Activated T-cell treated with anti-CD3 and anti-CD28 coated beads, Interleukin-2, amount 50 U/mL, for 72 hours (primary cell): ENCODE results near the gene SDK2. TPM values are rescaled to one million over a fixed set of nuclear protein-coding genes. Genes with fewer than 3 reads are reported as not detected.

ENCODE experiments used
- ATAC-seq, 2 donors: fragments of 150-1000 bp; cut with Tn5 transposase; replicated peaks in 1 of 2; 2 replicates each; pipeline ENCODE4 v1.10.0; 2021; ENCODE audit warnings: moderate library complexity in 2 of 2, mild to moderate bottlenecking in 1 of 2
- DNase-seq, 2 donors: peaks; one replicate each; pipeline ENCODE4 v3.0.0; 2021 to 2022; ENCODE audit warnings: mixed read lengths in 1 of 2
- H3K27ac Mint-ChIP-seq: one replicate; pipeline ENCODE4 v1.8.0; 2022; ENCODE audit warnings: mild to moderate bottlenecking, moderate library complexity, mixed read lengths
- H3K27me3 Mint-ChIP-seq: one replicate; pipeline ENCODE4 v1.8.0; 2022; ENCODE audit warnings: low read depth, mixed read lengths
- H3K36me3 Mint-ChIP-seq, 2 donors: one replicate each; pipeline ENCODE4 v1.8.0; 2022; ENCODE audit warnings: mixed read lengths in 2 of 2, mild to moderate bottlenecking in 1 of 2; ENCODE audit not compliant: insufficient read depth in 2 of 2
- H3K4me1 Mint-ChIP-seq: one replicate; pipeline ENCODE4 v1.8.0; 2022; ENCODE audit warnings: low read depth, mixed read lengths
- H3K4me3 Mint-ChIP-seq, 2 donors: one replicate each; pipeline ENCODE4 v1.8.0; 2022; ENCODE audit warnings: mild to moderate bottlenecking in 2 of 2, mixed read lengths in 2 of 2, moderate library complexity in 2 of 2
- H3K9me3 Mint-ChIP-seq, 2 donors: one replicate each; pipeline ENCODE4 v1.8.0; 2022; ENCODE audit warnings: mixed read lengths in 2 of 2
- total RNA-seq, 2 donors: library from RNA; stranded (reverse); gene quantifications; one replicate each; pipeline ENCODE4 v1.2.3, GENCODE V29; 2022

The SDK2 gene
- total RNA-seq, 2 donors from 2014 or later = 0.26 to 0.44 TPM

GRCh38 chr17:73678999-73679398 is 34.8 kb upstream of the SDK2 start:
- no peaks in the 10 kb centered on the region for H3K4me1 Mint-ChIP-seq
- peaks cover 8% of the 10 kb centered on the region for H3K27me3 Mint-ChIP-seq
- no peak overlapping the region for H3K4me3 Mint-ChIP-seq
- H3K9me3 Mint-ChIP-seq = peaks cover 10 to 14% of the 10 kb centered on the region in 2 donors
- peaks cover 7 to 8% of the 10 kb centered on the region in 2 donors for H3K36me3 Mint-ChIP-seq
- DNase-seq (no peak), ATAC-seq (no peak)
- H3K27ac Mint-ChIP-seq = no peak overlapping the region

GRCh38 chr17:73669771-73670170 is 25.5 kb upstream of the SDK2 start:
- Mint-ChIP-seq H3K36me3 (no peaks in the 10 kb centered on the region), H3K27ac (no peak overlapping the region), H3K4me3 (no peak overlapping the region), H3K9me3 (peaks cover 0 to 2% of the 10 kb centered on the region in 2 donors), H3K4me1 (peaks cover 19% of the 10 kb centered on the region), H3K27me3 (peaks cover 2% of the 10 kb centered on the region)
- no peak for ATAC-seq
- DNase-seq = no peak

- DNase-seq (no peak), ATAC-seq (peak in 1 of 2 donors; percentile 41)
- peak overlapping the region in 1 of 2 donors; percentile 54 for H3K4me3 Mint-ChIP-seq
- H3K27ac Mint-ChIP-seq = peak overlapping the region; percentile 64
- no peaks in the 10 kb centered on the region for H3K36me3 Mint-ChIP-seq
- H3K4me1 Mint-ChIP-seq = peaks cover 19% of the 10 kb centered on the region
- H3K27me3 Mint-ChIP-seq = no peaks in the 10 kb centered on the region
- peaks cover 0 to 2% of the 10 kb centered on the region in 2 donors for H3K9me3 Mint-ChIP-seq
Measured at GRCh38 chr17:73667181-73667959, 23.1 kb upstream of the SDK2 start.

GRCh38 chr17:73663614-73664013 is 19.4 kb upstream of the SDK2 start:
- Mint-ChIP-seq H3K36me3 (no peaks in the 10 kb centered on the region), H3K4me3 (no peak overlapping the region), H3K27me3 (no peaks in the 10 kb centered on the region), H3K9me3 (no peaks in the 10 kb centered on the region), H3K4me1 (peaks cover 19% of the 10 kb centered on the region), H3K27ac (no peak overlapping the region)
- no peak for ATAC-seq
- DNase-seq = no peak

- no peaks in the 10 kb centered on the region for H3K36me3 Mint-ChIP-seq
- DNase-seq = no peak
- H3K4me3 Mint-ChIP-seq = no peak overlapping the region
- H3K9me3 Mint-ChIP-seq = peaks cover 0 to 1% of the 10 kb centered on the region in 2 donors
- no peaks in the 10 kb centered on the region for H3K4me1 Mint-ChIP-seq
- no peak for ATAC-seq
- no peaks in the 10 kb centered on the region for H3K27me3 Mint-ChIP-seq
- no peak overlapping the region for H3K27ac Mint-ChIP-seq
Measured at GRCh38 chr17:73660366-73660765, 16.1 kb upstream of the SDK2 start.

- Mint-ChIP-seq H3K27me3 (no peaks in the 10 kb centered on the region), H3K4me1 (no peaks in the 10 kb centered on the region), H3K27ac (no peak overlapping the region), H3K9me3 (peaks cover 2 to 10% of the 10 kb centered on the region in 2 donors), H3K36me3 (peaks cover 4 to 8% of the 10 kb centered on the region in 2 donors), H3K4me3 (no peak overlapping the region)
- no peak for DNase-seq
- no peak for ATAC-seq
Measured at GRCh38 chr17:73658821-73659515, 14.7 kb upstream of the SDK2 start.

- Mint-ChIP-seq H3K9me3 (peaks cover 8 to 17% of the 10 kb centered on the region in 2 donors), H3K27ac (no peak overlapping the region), H3K27me3 (no peaks in the 10 kb centered on the region), H3K36me3 (peaks cover 8 to 13% of the 10 kb centered on the region in 2 donors), H3K4me1 (no peaks in the 10 kb centered on the region), H3K4me3 (no peak overlapping the region)
- ATAC-seq (no peak), DNase-seq (peak; percentile 12 to 20)
Measured at GRCh38 chr17:73657473-73658116, 13.3 kb upstream of the SDK2 start.

- DNase-seq = no peak
- peaks cover 8 to 17% of the 10 kb centered on the region in 2 donors for H3K9me3 Mint-ChIP-seq
- H3K36me3 Mint-ChIP-seq = peaks cover 8 to 13% of the 10 kb centered on the region in 2 donors
- H3K27me3 Mint-ChIP-seq = no peaks in the 10 kb centered on the region
- no peak overlapping the region for H3K27ac Mint-ChIP-seq
- no peak for ATAC-seq
- no peaks in the 10 kb centered on the region for H3K4me1 Mint-ChIP-seq
- no peak overlapping the region for H3K4me3 Mint-ChIP-seq
Measured at GRCh38 chr17:73654241-73654640, 10.0 kb upstream of the SDK2 start.

GRCh38 chr17:73653810-73654209 is 9.6 kb upstream of the SDK2 start:
- H3K27ac Mint-ChIP-seq = no peak overlapping the region
- no peaks in the 10 kb centered on the region for H3K27me3 Mint-ChIP-seq
- H3K36me3 Mint-ChIP-seq = peaks cover 8 to 13% of the 10 kb centered on the region in 2 donors
- ATAC-seq (no peak), DNase-seq (no peak)
- H3K4me3 Mint-ChIP-seq = no peak overlapping the region
- H3K9me3 Mint-ChIP-seq = peaks cover 8 to 17% of the 10 kb centered on the region in 2 donors
- no peaks in the 10 kb centered on the region for H3K4me1 Mint-ChIP-seq

GRCh38 chr17:73652886-73653480 is 8.7 kb upstream of the SDK2 start:
- Mint-ChIP-seq H3K36me3 (peaks cover 8 to 13% of the 10 kb centered on the region in 2 donors), H3K27ac (no peak overlapping the region), H3K9me3 (peaks cover 8 to 17% of the 10 kb centered on the region in 2 donors), H3K4me3 (no peak overlapping the region), H3K4me1 (no peaks in the 10 kb centered on the region), H3K27me3 (no peaks in the 10 kb centered on the region)
- DNase-seq (no peak), ATAC-seq (no peak)

GRCh38 chr17:73650617-73651200 is 6.5 kb upstream of the SDK2 start:
- no peak for DNase-seq
- Mint-ChIP-seq H3K27me3 (peaks cover 20% of the 10 kb centered on the region), H3K4me1 (no peaks in the 10 kb centered on the region)

GRCh38 chr17:73650140-73650539 is 5.9 kb upstream of the SDK2 start:
- peaks cover 8 to 13% of the 10 kb centered on the region in 2 donors for H3K36me3 Mint-ChIP-seq
- no peak overlapping the region for H3K27ac Mint-ChIP-seq
- H3K4me3 Mint-ChIP-seq = no peak overlapping the region
- no peaks in the 10 kb centered on the region for H3K4me1 Mint-ChIP-seq
- DNase-seq (no peak), ATAC-seq (peak in 1 of 2 donors; percentile 55)
- H3K27me3 Mint-ChIP-seq = peaks cover 20% of the 10 kb centered on the region
- peaks cover 8 to 16% of the 10 kb centered on the region in 2 donors for H3K9me3 Mint-ChIP-seq

More at GRCh38 chr17:73650617-73651200, 6.5 kb upstream of the SDK2 start:
- Mint-ChIP-seq H3K4me3 (no peak overlapping the region), H3K27ac (no peak overlapping the region), H3K36me3 (peaks cover 8 to 13% of the 10 kb centered on the region in 2 donors), H3K9me3 (peaks cover 8 to 17% of the 10 kb centered on the region in 2 donors)
- ATAC-seq = no peak
